ENCODE data around the gene ZNF831.
A peak's percentile ranks its signal among the peaks of the same experiment; 100 is the strongest.

ZNF831 gene

GRCh38 chr20:59157961-59158541, 5.6 kb upstream of the ZNF831 start:
- DNase-seq: no peak

DNA sequence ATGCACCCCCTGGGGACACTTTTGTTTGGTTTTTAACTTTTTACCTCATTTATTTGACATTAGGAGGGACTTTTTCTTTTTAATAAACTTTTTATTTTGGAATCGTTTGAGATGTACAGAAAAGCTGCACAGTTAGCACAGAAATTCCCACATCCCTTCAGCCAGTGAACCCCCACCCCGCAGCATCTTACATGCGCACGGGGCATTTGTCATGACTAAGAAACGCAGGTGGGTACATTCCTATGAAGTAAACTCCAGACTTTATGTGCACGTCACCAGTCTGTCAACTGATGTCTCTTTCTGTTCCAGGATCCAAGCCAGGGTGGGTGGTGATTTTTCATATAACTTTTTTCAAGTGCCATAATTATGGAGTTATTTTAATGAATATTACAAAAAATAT, 4.9 kb upstream of the ZNF831 start:
- no peak for DNase-seq

- no peak for DNase-seq
Observed at GRCh38 chr20:59159091-59159490, 4.5 kb upstream of the ZNF831 start.

GRCh38 chr20:59159493-59160376, 3.9 kb upstream of the ZNF831 start:
- peak; percentile 58 for DNase-seq

DNA sequence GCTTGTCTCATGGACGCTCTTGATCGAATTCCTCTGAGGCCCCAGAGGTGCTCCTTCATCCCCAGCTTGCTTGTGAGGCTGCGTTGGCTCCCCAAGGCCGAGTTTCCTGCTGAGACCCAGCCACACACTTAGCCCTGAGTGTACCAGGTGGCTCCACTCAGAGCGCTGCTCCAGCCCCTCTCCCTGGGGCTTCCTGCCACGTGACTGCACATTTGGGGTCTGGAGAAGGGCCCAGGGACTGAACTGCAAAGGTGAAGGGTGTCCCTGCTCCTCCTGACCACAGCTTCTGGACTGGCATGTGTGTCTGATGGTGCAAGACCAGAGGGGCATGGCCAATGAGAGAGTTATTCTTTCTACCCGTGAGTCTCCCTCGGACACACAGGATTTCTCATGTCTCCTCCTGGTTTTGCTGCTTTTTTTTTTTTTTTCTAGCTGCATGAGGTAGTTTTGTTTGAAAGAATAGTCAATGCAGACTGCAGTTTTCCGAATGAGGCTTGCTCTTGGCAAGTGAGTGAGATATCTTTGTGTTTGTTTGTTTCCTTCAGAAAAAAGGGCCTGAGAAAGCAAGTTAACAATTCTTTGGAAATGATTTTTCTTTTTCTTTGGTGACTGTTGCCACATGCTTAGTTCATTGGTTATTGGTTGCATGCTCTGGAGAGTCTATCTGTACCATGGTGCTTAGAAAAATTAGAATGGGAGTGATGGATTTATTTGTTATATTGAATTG, 3.1 kb upstream of the ZNF831 start:
- no peak for DNase-seq

GRCh38 chr20:59161721-59162120, 1.9 kb upstream of the ZNF831 start:
- DNase-seq: no peak

DNA sequence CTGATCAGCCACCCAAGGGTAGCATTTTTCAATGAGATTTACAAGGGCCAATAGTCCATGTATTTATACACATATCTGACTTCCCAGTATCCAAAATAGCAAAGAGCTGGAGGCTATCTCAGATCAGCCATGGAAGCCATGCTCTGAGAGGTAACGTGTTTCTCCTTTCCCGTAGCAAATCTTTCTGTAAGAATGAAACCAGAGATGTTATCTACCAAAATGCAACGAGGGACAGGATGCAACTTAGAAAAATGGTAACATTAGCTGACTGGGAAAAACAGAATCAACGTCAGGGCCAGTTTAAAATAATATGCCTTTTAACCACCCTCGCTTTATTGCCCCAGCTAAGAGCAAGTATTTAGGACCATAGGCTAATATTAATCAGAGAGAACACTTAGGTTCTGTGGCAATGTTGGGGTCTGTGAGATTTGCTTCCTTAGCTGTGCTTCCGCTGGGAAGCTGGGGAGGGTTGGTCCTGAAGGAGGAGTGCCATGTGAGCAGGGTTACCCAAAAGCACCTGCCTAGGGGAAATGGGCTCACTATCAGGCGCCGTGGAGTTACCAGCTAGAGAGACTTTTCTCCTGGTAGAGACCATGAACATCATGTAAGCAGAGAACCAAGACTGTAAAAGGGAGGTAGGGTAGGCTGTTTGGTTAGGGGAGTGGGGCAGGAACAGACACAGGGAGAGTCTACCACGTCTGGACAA, 1.2 kb downstream of the ZNF831 start:
- no peak for DNase-seq

DNA sequence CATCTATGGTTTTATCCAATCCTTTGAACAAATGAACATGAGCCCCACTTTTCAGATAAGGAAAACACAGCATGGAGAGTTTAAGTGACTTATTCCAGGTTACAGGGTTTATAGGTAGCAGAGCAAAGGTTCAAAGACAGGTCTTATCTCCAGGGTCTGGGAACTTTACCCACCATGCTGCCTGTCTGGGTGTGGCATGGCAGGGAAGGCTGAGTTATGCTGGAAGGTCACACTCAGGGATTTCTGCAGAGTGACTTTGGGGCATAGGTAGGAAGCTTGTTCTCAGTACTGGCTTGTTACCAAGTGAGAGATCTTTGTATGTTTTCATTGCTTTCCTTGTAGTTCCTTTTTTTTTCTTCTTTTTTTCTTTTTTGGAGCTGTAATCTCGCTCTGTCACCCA, 1.8 kb downstream of the ZNF831 start:
- no peak for DNase-seq

GRCh38 chr20:59165891-59166709, 2.5 kb downstream of the ZNF831 start:
- no peak for DNase-seq

DNA sequence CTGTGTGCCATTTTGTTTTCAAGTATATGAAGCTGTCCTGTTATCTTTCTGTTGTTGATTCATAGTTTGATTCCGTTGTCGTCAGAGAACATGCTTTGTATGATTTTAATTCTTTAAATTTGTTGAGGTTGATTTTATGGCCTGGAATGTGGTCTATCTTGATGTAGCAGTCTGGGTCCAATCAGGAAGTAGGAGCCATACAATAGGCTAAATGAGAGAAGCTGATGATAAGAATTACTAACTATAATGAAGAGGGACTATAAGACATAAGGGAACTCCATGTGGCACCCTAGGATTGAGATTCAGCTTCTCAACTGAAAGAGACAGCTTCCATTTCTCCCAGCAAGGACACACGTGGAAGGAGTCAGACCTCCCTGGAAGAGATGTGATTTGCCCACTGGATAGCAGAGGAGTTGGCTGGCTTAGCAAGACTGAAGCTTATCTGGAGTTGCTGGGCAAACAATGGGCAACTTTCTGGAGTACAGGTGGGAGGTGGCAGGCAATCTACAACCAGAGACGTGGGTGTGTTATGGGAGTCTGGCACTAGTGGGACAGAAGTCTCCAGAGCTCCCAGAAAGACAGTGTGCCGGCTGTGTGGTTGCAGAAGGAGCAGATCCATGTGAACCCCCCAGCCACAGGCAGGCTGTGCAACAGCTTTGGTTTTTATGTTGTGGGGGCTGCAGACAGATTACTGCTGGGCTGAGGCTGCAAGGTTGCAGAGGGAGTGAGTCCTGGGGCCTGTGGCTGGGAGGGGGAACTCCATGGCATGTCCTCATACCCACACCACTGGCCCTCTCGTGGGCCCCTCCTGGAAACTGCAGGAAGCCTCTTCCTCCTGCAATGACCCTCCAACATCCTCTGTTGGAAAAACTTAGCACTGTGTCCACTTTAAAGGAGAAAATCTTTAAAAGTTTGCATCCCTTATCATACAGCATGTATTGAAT, 7.1 kb downstream of the ZNF831 start:
- DNase-seq: no peak

- DNase-seq: no peak
Observed at GRCh38 chr20:59171986-59172385, 8.4 kb downstream of the ZNF831 start.

DNA sequence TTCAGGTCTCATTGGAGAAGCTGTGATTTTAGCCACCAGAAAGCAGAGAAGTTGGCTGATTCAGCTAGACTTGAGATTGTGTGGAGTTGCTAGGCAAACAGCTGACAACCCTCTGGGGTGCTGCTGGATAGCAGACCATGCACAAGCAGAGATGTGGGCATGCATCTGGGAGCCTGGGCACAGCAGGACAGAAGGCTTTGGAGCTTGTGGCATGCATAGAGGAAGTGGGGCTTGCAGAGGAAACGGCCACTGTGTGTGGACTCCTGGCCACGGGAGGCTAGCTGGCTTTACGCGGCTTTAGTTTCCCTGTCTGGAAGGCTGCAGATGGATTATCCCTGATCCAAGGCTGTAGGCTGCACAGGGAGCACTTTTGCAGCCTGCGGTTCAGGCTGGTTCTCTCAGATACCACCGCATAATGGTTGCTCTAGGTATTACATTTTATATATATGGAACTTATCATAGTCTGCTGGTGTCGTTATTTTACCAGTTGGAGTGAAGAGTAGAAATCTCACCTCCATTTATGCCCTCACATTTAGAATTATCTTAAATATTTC, 10.4 kb downstream of the ZNF831 start:
- DNase-seq: no peak

- DNase-seq: no peak
Observed at GRCh38 chr20:59175002-59175401, 11.4 kb downstream of the ZNF831 start.

GRCh38 chr20:59175861-59176260, 12.2 kb downstream of the ZNF831 start:
- no peak for DNase-seq

DNA sequence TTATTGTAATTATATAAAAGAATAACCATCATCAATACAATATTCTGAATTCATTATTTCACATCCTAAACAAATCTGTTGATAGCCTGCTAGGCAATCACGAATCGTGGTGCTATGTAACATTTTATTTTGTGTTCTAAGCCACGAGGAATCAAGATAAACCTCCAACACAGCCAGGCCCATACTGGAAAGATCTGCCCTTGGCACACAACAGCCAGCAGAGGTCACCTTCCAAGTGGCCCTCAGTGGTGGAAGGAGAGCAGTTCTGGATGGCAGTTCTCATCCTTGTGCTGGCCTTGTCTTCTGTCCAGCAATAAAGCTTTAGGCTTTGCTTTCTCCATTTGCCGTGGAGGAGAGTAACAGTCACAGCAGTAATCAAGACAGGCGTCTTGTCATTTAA, 13.2 kb downstream of the ZNF831 start:
- DNase-seq: no peak

DNA sequence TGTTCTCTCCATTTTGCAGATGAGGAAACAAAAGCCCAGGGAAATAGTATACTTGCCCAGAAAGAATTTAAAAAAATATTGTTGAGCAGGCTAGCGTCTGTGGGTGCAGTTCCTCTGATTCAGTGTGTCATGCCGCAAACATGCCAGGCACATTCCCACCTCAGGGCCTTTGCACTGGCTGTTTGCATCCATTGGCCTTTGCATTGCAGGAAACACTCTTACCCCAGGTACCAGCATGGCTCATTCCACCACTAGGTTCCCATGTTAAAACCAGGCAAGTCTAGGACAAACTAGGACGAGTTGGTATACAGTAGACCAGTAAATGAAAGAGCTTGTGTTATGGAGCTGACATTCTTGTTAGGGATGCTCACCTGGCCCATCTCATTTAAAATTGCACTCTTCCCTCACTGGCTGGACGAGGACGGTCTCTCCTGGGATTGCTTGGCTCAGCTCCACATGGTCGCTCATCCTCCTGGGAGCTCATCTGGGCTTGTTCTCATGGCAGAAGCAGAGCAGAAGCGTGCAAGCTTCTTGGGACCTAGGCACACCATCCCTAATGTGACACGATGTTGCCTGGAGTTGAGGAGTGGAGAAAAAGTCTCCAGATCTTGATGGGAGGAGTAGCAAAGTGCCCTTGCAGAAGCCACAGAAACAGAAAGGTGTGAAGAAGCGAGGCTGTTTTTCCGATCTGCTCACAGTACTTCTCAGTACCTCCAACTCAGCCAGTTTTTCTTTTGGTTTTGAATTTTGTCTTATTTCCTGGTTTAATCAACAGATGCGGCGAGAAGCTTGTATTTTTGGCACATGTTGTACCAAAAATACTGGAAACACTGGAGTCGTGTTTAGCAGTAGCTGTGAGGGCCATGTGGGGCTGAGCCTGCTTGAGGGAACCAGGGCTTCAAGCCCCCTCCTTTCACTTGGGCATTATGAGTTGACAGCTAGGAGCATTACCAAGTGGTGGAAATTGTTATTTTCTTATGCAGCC, 13.9 kb downstream of the ZNF831 start:
- DNase-seq: no peak

DNA sequence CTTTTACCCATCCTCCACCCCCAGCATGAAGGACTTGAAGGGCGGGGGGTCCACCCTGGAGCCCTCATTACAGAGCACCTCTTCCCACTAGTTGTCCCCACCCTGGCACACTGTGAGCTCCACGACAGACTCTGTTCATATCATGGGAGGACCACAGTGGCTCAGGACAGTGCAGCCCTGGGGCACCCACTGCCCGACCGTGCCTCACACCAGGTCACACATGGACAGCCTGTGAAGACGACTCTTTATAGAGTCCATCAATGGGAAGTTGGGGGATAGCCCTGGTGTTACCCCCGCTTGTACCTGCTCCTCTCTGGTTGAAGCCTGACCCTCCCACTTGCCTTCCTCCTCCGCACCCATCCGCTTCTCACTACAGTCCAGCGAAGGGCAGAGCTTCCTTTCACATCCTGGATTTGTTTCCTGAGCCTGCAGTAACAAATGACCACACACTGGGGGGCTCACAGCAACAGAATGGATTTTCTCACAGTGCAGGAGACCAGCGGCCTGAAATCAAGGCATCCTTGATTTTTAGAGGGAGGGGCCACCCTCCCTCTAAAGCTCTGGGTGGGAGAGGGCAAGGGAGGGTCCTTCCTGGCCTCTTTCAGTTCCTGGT, 15.5 kb downstream of the ZNF831 start:
- no peak for DNase-seq

DNA sequence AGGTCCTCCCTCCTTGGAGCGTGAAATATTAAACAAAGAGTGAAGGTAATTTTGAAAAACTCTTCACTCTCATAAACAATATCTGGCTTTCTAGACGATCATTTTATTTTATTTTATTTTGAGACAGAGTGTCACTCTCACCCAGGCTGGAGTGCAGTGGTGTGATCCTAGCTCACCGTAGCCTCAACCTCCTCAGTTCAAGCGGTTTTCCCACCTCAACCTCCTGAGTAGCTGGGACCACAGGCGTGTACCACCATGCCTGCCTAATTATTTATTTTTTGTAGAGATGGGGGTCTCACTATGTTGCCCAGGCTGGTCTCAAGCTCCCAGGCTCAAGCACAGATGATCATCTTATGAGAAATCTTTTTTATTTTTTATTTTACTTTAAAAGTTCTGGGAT, 16.4 kb downstream of the ZNF831 start:
- no peak for DNase-seq

DNA sequence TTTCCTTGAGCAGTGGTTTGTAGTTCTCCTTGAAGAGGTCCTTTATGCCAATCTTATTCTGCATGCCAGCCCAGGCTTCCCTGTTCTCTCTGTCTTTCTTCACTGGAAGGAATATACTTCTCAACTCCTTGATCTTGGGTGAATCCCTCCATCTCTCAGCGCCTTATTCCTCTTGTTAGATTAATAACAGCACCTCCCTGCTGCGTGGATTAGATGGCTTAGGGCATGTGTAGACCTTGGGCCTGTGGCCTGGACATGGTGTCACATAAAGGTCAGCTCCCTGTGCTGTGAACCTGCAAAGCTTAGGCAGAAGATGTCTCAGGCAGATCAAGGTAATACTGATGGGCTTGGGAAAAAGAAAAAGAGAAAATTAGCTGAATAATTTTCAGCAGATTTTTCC, 18.3 kb downstream of the ZNF831 start:
- no peak for DNase-seq
